Sigmoid colon (tissue), 7 donors: Measurements from ENCODE around the gene PDYN. TPM values are rescaled to one million over a fixed set of nuclear protein-coding genes. Genes with fewer than 3 reads are reported as not detected.

ENCODE experiments used
- DNase-seq: peaks from one replicate; pipeline ENCODE4 v3.0.0-alpha.2; 2019
- H3K27ac ChIP-seq, 4 donors: fragments of 200-600 bp; sonication (generic); one replicate each; pipeline ENCODE4 v1.5.1; 2016 to 2019; ENCODE audit warnings: mild to moderate bottlenecking in 1 of 4
- H3K27me3 ChIP-seq, 3 donors: fragments of 200-600 bp; sonication (generic); one replicate each; pipeline ENCODE4 v1.5.1; 2019; ENCODE audit warnings: mild to moderate bottlenecking in 1 of 3
- H3K36me3 ChIP-seq, 4 donors: fragments of 200-600 bp; sonication (generic); one replicate each; pipeline ENCODE4 v1.5.1; 2016 to 2019
- H3K4me1 ChIP-seq, 4 donors: fragments of 200-600 bp; sonication (generic); one replicate each; pipeline ENCODE4 v1.5.1; 2017 to 2019
- H3K4me3 ChIP-seq, 4 donors: fragments of 200-600 bp; sonication (generic); one replicate each; pipeline ENCODE4 v1.5.1; 2017 to 2019; ENCODE audit warnings: mild to moderate bottlenecking in 2 of 4, moderate library complexity in 1 of 4
- H3K9me3 ChIP-seq, 4 donors: fragments of 200-600 bp in 3 of 4; sonication (generic) in 3 of 4; one replicate each; pipeline versions ENCODE4 v1.5.1 to v1.6.1; 2013 to 2019
- CTCF ChIP-seq, 4 experiments: fragments of 450-650 bp in 3 of 4; fragments of 200-600 bp in 1 of 4; IDR thresholded peaks; one replicate each; pipeline ENCODE4 v1.5.1; 2016 to 2019; ENCODE audit warnings: antibody characterized with exemption in 4 of 4, mild to moderate bottlenecking in 3 of 4, moderate library complexity in 2 of 4
- EP300 ChIP-seq, 4 donors: sonication (generic); formaldehyde crosslinking; IDR thresholded peaks; one replicate each; pipeline ENCODE4 v1.6.1; 2017; ENCODE audit warnings: antibody characterized with exemption in 4 of 4
- POLR2A ChIP-seq, 2 donors: fragments of 450-650 bp; IDR thresholded peaks; one replicate each; pipeline ENCODE4 v1.6.1; 2016; ENCODE audit warnings: antibody characterized with exemption in 2 of 2, mild to moderate bottlenecking in 2 of 2, moderate library complexity in 2 of 2
- POLR2AphosphoS5 ChIP-seq, 4 donors: sonication (generic); formaldehyde crosslinking; IDR thresholded peaks; one replicate each; pipeline ENCODE4 v1.6.1; 2017; ENCODE audit warnings: antibody characterized with exemption in 4 of 4
- WGBS, 2 donors: extraction: QIAGEN DNeasy Blood & Tissue Kit; methylation state at CpG; one replicate each; pipeline ENCODE4 v1.1.7; 2013; 5-methylcytosine and 5-hydroxymethylcytosine counted together
- intact Hi-C: fragments of 100-400 bp; cut with DNase I; formaldehyde crosslinking; loops from one replicate; pipeline ENCODE4 v1.15.1; 2023
- polyA plus RNA-seq, 3 donors: library from polyadenylated mRNA; stranded (reverse); fragments of 200-250 nt; gene quantifications; one replicate each; pipeline ENCODE4 v1.2.3, GENCODE V29; 2013
- total RNA-seq, 4 donors: library from RNA; depleted of rRNA; stranded (reverse); fragments of >200 nt; gene quantifications; one replicate each; pipeline ENCODE4 v1.1.0, GENCODE V29; 2016
- donor health status: healthy with polysubstance abuse.
- donor health status: Bipolar disorder and iron deficiency.
- donor health status: healthy.

Gene PDYN
- total and polyA plus RNA-seq, 7 donors, result not detected

- Histone ChIP-seq H3K4me3 (no peak overlapping the region), H3K27me3 (no peaks in the 10 kb centered on the region), H3K9me3 (no peaks in the 10 kb centered on the region), H3K27ac (no peak overlapping the region), H3K4me1 (no peaks in the 10 kb centered on the region), H3K36me3 (no peaks in the 10 kb centered on the region)
- 88 to 90% methylated on average over 2 of the region's 2 CpGs for WGBS, 2 donors
- no peak for TF ChIP-seq POLR2AphosphoS5 (IDR thresholded peaks at IDR 0.05)
- TF ChIP-seq POLR2A (IDR thresholded peaks at IDR 0.05), result no peak
- no peak for TF ChIP-seq CTCF (IDR thresholded peaks at IDR 0.05)
- TF ChIP-seq EP300 (IDR thresholded peaks at IDR 0.05), result no peak
- no peak for DNase-seq
- intact Hi-C loops, result no loop called here
These were observed 35.4 kb downstream of the PDYN start for GRCh38 chr20:1958426-1958825.

GRCh38 chr20:1955217-1955616, 38.6 kb downstream of the PDYN start:
- 81 to 83% methylated on average over 8 of the region's 8 CpGs for WGBS, 2 donors
- intact Hi-C loops, result no loop called here

GRCh38 chr20:1953621-1954020, 40.2 kb downstream of the PDYN start:
- H3K9me3 ChIP-seq, result no peaks in the 10 kb centered on the region
- DNase-seq, result no peak
- TF ChIP-seq POLR2AphosphoS5 (IDR thresholded peaks at IDR 0.05) (no peak), CTCF (IDR thresholded peaks at IDR 0.05) (no peak), POLR2A (IDR thresholded peaks at IDR 0.05) (no peak), EP300 (IDR thresholded peaks at IDR 0.05) (no peak)
- peaks cover 0 to 5% (median 0%) of the 10 kb centered on the region in 4 donors for H3K4me1 ChIP-seq
- 84 to 88% methylated on average over 5 of the region's 5 CpGs for WGBS, 2 donors
- intact Hi-C loops, result no loop called here
- H3K27me3 ChIP-seq, result no peaks in the 10 kb centered on the region
- no peak overlapping the region for H3K4me3 ChIP-seq
- no peaks in the 10 kb centered on the region for H3K36me3 ChIP-seq
- H3K27ac ChIP-seq, result no peak overlapping the region

More at GRCh38 chr20:1955217-1955616, 38.6 kb downstream of the PDYN start:
- Histone ChIP-seq H3K9me3 (no peaks in the 10 kb centered on the region), H3K4me3 (no peak overlapping the region), H3K36me3 (no peaks in the 10 kb centered on the region), H3K27ac (no peak overlapping the region), H3K4me1 (no peaks in the 10 kb centered on the region), H3K27me3 (no peaks in the 10 kb centered on the region)
- DNase-seq, result no peak
- TF ChIP-seq POLR2AphosphoS5 (IDR thresholded peaks at IDR 0.05), result no peak
- no peak for TF ChIP-seq CTCF (IDR thresholded peaks at IDR 0.05)
- no peak for TF ChIP-seq POLR2A (IDR thresholded peaks at IDR 0.05)
- TF ChIP-seq EP300 (IDR thresholded peaks at IDR 0.05), result no peak

- TF ChIP-seq CTCF (IDR thresholded peaks at IDR 0.05) (no peak), POLR2A (IDR thresholded peaks at IDR 0.05) (no peak), POLR2AphosphoS5 (IDR thresholded peaks at IDR 0.05) (no peak), EP300 (IDR thresholded peaks at IDR 0.05) (no peak)
- intact Hi-C loops, result no loop called here
- H3K9me3 ChIP-seq, result no peaks in the 10 kb centered on the region
- peaks cover 0 to 5% (median 0%) of the 10 kb centered on the region in 4 donors for H3K4me1 ChIP-seq
- H3K27me3 ChIP-seq, result no peaks in the 10 kb centered on the region
- WGBS, 2 donors, result 47 to 60% methylated on average over 6 of the region's 6 CpGs
- no peak overlapping the region for H3K27ac ChIP-seq
- peak; percentile 22 for DNase-seq
- no peaks in the 10 kb centered on the region for H3K36me3 ChIP-seq
- no peak overlapping the region for H3K4me3 ChIP-seq
These were observed 40.9 kb downstream of the PDYN start for GRCh38 chr20:1952737-1953530.
